Measurements from ENCODE around the gene NMRK2. TPM values are rescaled to one million over a fixed set of nuclear protein-coding genes. Genes with fewer than 3 reads are reported as not detected.

NMRK2 gene
- total and polyA plus RNA-seq, 2 donors (not counting 1 experiment from before 2014, with no cell fraction given), result not detected

DNA sequence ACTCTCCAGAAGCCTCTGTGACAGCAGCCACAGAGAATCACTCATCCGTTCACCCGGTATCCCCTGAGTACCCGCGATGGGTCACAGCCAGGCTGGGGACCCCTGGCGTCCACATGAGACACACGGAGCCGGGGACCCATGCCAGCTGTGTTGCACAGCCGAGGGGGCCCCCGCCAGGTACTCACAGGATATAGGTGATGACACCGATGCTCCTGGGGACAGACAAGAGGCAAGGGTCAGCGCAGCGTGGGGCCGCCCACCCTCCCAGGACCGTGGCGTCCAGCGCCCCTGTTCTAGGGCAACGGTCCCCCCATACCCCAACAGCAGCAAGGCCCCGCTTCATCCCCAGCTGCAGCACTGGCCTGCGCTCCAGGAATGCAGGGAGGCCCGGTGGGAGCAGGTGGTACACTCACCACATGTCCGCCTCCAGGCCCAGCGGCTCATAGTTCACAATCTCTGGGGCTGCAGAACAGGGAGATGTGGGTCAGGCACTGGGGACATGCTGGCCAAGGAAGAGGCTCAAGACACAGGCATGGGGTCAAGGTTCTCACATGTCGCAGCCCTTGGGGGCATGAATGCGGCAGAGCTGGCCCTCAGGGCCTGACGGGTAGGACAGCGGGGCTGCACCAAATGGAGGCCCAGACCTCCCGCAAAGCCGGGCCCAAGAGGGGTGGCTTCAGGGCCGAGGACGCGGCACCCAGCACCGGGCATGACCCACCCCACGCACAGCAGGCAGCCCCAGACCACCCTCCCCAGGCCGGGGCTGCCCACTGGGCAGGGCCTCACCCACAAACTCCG, 30.8 kb downstream of the NMRK2 start:
- H3K27me3 ChIP-seq (replicated peaks in 1 of 4; ENCODE audit: control extremely low read depth in 1 of 4, control insufficient read depth in 3 of 4, insufficient read depth in 4 of 4, low read length in 3 of 4), result no peaks in the 10 kb centered on the region
- Mint-ChIP-seq H3K27me3 (no peaks in the 10 kb centered on the region), H3K4me3 (no peak overlapping the region), H3K9me3 (ENCODE audit: insufficient read depth) (no peaks in the 10 kb centered on the region), H3K4me1 (peaks cover 4% of the 10 kb centered on the region), H3K27ac (no peak overlapping the region)
- CTCF ChIA-PET, result no interaction called here
- H3K4me1 ChIP-seq (ENCODE audit: control insufficient read depth in 2 of 2, insufficient read depth in 2 of 2, low read length in 2 of 2), result no peaks in the 10 kb centered on the region
- H3K79me2 ChIP-seq (ENCODE audit: control insufficient read depth, insufficient read depth, low read length), result peaks cover 19% of the 10 kb centered on the region
- no peak overlapping the region for H2AFZ ChIP-seq (ENCODE audit: insufficient read depth, low read depth, low read length, poor library complexity, severe bottlenecking)
- no peak overlapping the region for H3K4me2 ChIP-seq (replicated peaks; ENCODE audit: low read depth, low read length, poor library complexity, severe bottlenecking)
- peaks cover 2 to 51% of the 10 kb centered on the region in 2 experiments for H3K36me3 ChIP-seq (replicated peaks in 1 of 2; ENCODE audit: control extremely low read depth in 1 of 2, control insufficient read depth in 1 of 2, extremely low read depth in 1 of 2, insufficient read depth in 2 of 2, low read length in 1 of 2)
- POLR2A ChIA-PET, result no interaction called here
- no peaks in the 10 kb centered on the region for H3K9me3 ChIP-seq (ENCODE audit: control extremely low read depth in 1 of 3, control insufficient read depth in 2 of 3, insufficient read depth in 1 of 3, low read length in 2 of 3)
- intact Hi-C loops (cut with micrococcal nuclease), result no loop called here
- H3K27ac ChIP-seq (ENCODE audit: low read length in 2 of 2), result no peak overlapping the region
- H3K9ac ChIP-seq (ENCODE audit: low read length), result no peak overlapping the region
- TF ChIP-seq, protein P1, sequence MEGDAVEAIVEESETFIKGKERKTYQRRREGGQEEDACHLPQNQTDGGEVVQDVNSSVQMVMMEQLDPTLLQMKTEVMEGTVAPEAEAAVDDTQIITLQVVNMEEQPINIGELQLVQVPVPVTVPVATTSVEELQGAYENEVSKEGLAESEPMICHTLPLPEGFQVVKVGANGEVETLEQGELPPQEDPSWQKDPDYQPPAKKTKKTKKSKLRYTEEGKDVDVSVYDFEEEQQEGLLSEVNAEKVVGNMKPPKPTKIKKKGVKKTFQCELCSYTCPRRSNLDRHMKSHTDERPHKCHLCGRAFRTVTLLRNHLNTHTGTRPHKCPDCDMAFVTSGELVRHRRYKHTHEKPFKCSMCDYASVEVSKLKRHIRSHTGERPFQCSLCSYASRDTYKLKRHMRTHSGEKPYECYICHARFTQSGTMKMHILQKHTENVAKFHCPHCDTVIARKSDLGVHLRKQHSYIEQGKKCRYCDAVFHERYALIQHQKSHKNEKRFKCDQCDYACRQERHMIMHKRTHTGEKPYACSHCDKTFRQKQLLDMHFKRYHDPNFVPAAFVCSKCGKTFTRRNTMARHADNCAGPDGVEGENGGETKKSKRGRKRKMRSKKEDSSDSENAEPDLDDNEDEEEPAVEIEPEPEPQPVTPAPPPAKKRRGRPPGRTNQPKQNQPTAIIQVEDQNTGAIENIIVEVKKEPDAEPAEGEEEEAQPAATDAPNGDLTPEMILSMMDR (IDR thresholded peaks at IDR 0.05), result no peak
- TF ChIP-seq EZH2 (IDR thresholded peaks at IDR 0.05; ENCODE audit: borderline replicate concordance, insufficient read depth, low read depth, low read length, poor library complexity, severe bottlenecking), result no peak
- peaks cover 28% of the 10 kb centered on the region for H4K20me1 ChIP-seq (ENCODE audit: control insufficient read depth, insufficient read depth, low read length, poor library complexity, severe bottlenecking)
- ATAC-seq (ENCODE audit: low read depth) (no peak), DNase-seq (no peak)
- 99% methylated on average over 34 of the region's 35 CpGs for WGBS (ENCODE audit: insufficient coverage)
- no peak overlapping the region for H3K4me3 ChIP-seq (ENCODE audit: control extremely low read depth in 1 of 5, extremely low read depth in 1 of 5, insufficient read depth in 1 of 5, low read depth in 2 of 5, low read length in 4 of 5)
